Subcutaneous adipose tissue (tissue), 4 donors: ENCODE data around the gene GATA5. TPM values are rescaled to one million over a fixed set of nuclear protein-coding genes. Genes with fewer than 3 reads are reported as not detected.

ENCODE experiments used
- CTCF ChIP-seq: fragments of 450-650 bp; IDR thresholded peaks from one replicate; pipeline ENCODE4 v1.5.1; 2016; ENCODE audit warnings: low read depth, mild to moderate bottlenecking, control low read depth, antibody characterized with exemption, moderate library complexity
- total RNA-seq, 4 donors: library from RNA; depleted of rRNA; stranded (reverse); fragments of >200 nt; gene quantifications; one replicate each; pipeline ENCODE4 v1.1.0, GENCODE V29; 2016

GATA5 gene
- total RNA-seq, 4 donors from 2014 or later = not detected

- TF ChIP-seq CTCF = no peak
Measured at GRCh38 chr20:62449951-62450691, 25.7 kb downstream of the GATA5 start.

GRCh38 chr20:62448788-62449187 lies 27.0 kb downstream of the GATA5 start:
- TF ChIP-seq CTCF = no peak

GRCh38 chr20:62448038-62448437 lies 27.8 kb downstream of the GATA5 start:
- no peak for TF ChIP-seq CTCF

- no peak for TF ChIP-seq CTCF
Measured at GRCh38 chr20:62446888-62447869, 28.6 kb downstream of the GATA5 start.

GRCh38 chr20:62446481-62446880 lies 29.3 kb downstream of the GATA5 start:
- TF ChIP-seq CTCF = no peak

GRCh38 chr20:62445553-62446340 lies 30.0 kb downstream of the GATA5 start:
- TF ChIP-seq CTCF = no peak

- no peak for TF ChIP-seq CTCF
Measured at GRCh38 chr20:62444286-62444685, 31.5 kb downstream of the GATA5 start.
